Upper lobe of left lung (tissue), 4 donors: Measurements from ENCODE around the gene DOCK1.

Experiments used
- CTCF ChIP-seq, 6 experiments: fragments of 450-650 bp in 4 of 6; fragments of 200-600 bp in 2 of 6; sonication (generic) in 2 of 6; IDR thresholded peaks; one replicate each; pipeline ENCODE4 v1.5.1; 2016 to 2019; ENCODE audit warnings: antibody characterized with exemption in 6 of 6
- EP300 ChIP-seq, 4 donors: sonication (generic); formaldehyde crosslinking; IDR thresholded peaks; one replicate each; pipeline ENCODE4 v1.5.1; 2017; ENCODE audit warnings: antibody characterized with exemption in 4 of 4, control low read depth in 2 of 4
- POLR2A ChIP-seq, 4 donors: fragments of 450-650 bp; IDR thresholded peaks; one replicate each; pipeline ENCODE4 v1.5.1; 2016 to 2017; ENCODE audit warnings: antibody characterized with exemption in 4 of 4, mild to moderate bottlenecking in 2 of 4
- POLR2AphosphoS5 ChIP-seq, 2 donors: sonication (generic); formaldehyde crosslinking; IDR thresholded peaks; one replicate each; pipeline ENCODE4 v1.5.1; 2017; ENCODE audit warnings: antibody characterized with exemption in 2 of 2

DNA sequence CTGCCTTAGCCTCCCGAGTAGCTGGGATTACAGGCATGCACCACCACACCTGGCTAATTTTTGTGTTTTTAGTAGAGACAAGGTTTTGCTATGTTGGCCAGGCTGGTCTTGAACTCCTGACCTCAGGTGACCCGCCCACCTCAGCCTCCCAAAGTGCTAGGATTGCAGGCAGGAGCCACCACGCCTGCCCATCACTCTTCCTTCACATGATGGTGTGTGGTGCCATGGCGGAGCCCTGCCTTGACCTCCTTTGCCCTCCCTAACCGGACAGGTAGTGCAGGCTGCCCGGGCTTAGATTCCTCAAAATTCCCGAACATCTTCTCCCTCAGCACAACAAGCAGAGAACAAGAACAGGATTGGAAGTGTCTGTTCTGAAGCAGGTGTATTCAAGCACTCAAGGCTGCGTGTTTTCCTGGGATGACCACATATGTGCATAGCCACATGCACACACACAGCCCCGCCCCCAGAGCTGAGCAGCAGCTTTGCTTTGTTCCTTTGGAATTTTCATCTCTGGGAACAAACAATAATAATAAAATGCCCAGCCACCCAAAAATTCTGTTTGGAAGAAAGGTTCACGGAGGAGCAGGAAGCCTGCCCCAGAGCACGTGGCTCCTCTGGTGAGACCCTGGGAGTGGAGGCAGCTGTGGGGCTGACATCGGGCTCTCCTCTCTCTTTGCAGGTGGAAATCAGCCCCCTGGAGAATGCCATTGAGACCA is 512.6 kb downstream of the DOCK1 start:
- no peak for TF ChIP-seq POLR2AphosphoS5 (IDR thresholded peaks at IDR 0.05)
- no peak for TF ChIP-seq POLR2A (IDR thresholded peaks at IDR 0.05)
- no peak for TF ChIP-seq CTCF (IDR thresholded peaks at IDR 0.05)
- TF ChIP-seq EP300 (IDR thresholded peaks at IDR 0.05) = no peak
